Endothelial cell of umbilical vein (primary cell): ENCODE data around the gene NLGN1. TPM values are rescaled to one million over a fixed set of nuclear protein-coding genes. Genes with fewer than 3 reads are reported as not detected.

Source experiments
- BruUV-seq: library from RNA; stranded (reverse); fragments of 400-500 nt; replicated peaks from 2 replicates; lab custom pipeline; 2021; lab: Mats Ljungman, UMichigan
- CTCF ChIA-PET: fragments of 300-600, 350-600 bp; sonication (Branson Sonifier 250); formaldehyde crosslinking; loops from one replicate; lab custom pipeline; 2021; ENCODE audit warnings: antibody characterized with exemption, inconsistent platforms; lab: Charles Lee
- POLR2A ChIA-PET: fragments of 300-600, 350-600 bp; sonication (Branson Sonifier 250); formaldehyde crosslinking; loops from one replicate; lab custom pipeline; 2021; ENCODE audit warnings: antibody characterized with exemption, inconsistent platforms; lab: Charles Lee
- DNase-seq: peaks from one replicate; pipeline ENCODE4 v3.0.0-alpha.2; 2011; ENCODE audit warnings: low read depth, low spot score
- FAIRE-seq: peaks from 2 replicates; lab custom pipeline; 2011; peaks lifted over from hg19 to GRCh38; lab: Jason Lieb, UNC
- H2AFZ ChIP-seq: 2 replicates; pipeline ENCODE4 v1.6.0; 2012; ENCODE audit warnings: low read depth, low read length, control low read depth, inconsistent platforms
- H3K27ac ChIP-seq: 2 replicates; pipeline ENCODE4 v1.5.1; 2011; ENCODE audit warnings: low read depth, mild to moderate bottlenecking, control low read depth, low read length, moderate library complexity; ENCODE audit not compliant: insufficient read depth
- H3K27me3 ChIP-seq, 2 experiments: 2 replicates each; pipeline versions ENCODE4 v1.6.0 to v1.6.1; 2011; ENCODE audit warnings: low read length in 2 of 2, mixed read lengths in 1 of 2; ENCODE audit not compliant: control insufficient read depth in 2 of 2, insufficient read depth in 2 of 2
- H3K36me3 ChIP-seq, 2 experiments: 2 replicates in 1 of 2; 3 replicates in 1 of 2; pipeline ENCODE4 v1.5.1; 2011; ENCODE audit warnings: low read length in 2 of 2, mild to moderate bottlenecking in 1 of 2, moderate library complexity in 1 of 2; ENCODE audit not compliant: control insufficient read depth in 2 of 2, insufficient read depth in 2 of 2; ENCODE audit errors: extremely low read depth in 1 of 2
- H3K4me1 ChIP-seq: 3 replicates; pipeline ENCODE4 v1.5.1; 2011; ENCODE audit warnings: mild to moderate bottlenecking, low read length; ENCODE audit not compliant: control insufficient read depth, insufficient read depth; ENCODE audit errors: extremely low read depth
- H3K4me2 ChIP-seq: 2 replicates; pipeline ENCODE4 v1.6.1; 2011; ENCODE audit warnings: low read length, control low read depth, mixed read lengths; ENCODE audit not compliant: insufficient read depth
- H3K4me3 ChIP-seq, 3 experiments: fragments of 200-600 bp in 1 of 3; sonication (generic), shearing (Covaris generic) in 1 of 3; replicated peaks in 1 of 3; 2 replicates each; pipeline ENCODE4 v1.5.1; 2011 to 2016; ENCODE audit warnings: control low read depth in 3 of 3, low read length in 3 of 3, mild to moderate bottlenecking in 2 of 3, inconsistent platforms in 1 of 3, low read depth in 1 of 3, moderate library complexity in 1 of 3; ENCODE audit not compliant: insufficient read depth in 1 of 3
- H3K79me2 ChIP-seq: 2 replicates; pipeline ENCODE4 v1.6.0; 2012; ENCODE audit warnings: low read length, inconsistent platforms; ENCODE audit not compliant: control insufficient read depth, insufficient read depth
- H3K9ac ChIP-seq: replicated peaks from 2 replicates; pipeline ENCODE3; 2011; ENCODE audit warnings: low read length, control low read depth; ENCODE audit not compliant: insufficient read depth; ENCODE audit errors: extremely low read depth
- H3K9me1 ChIP-seq: replicated peaks from 3 replicates; pipeline ENCODE4 v1.6.0; 2011; ENCODE audit warnings: mild to moderate bottlenecking, low read length; ENCODE audit not compliant: control insufficient read depth, insufficient read depth; ENCODE audit errors: extremely low read depth
- H3K9me3 ChIP-seq: replicated peaks from 2 replicates; pipeline ENCODE4 v1.5.1; 2012; ENCODE audit warnings: low read length, inconsistent platforms; ENCODE audit not compliant: control insufficient read depth, insufficient read depth
- H4K20me1 ChIP-seq: replicated peaks from 2 replicates; pipeline ENCODE3; 2011; ENCODE audit warnings: mild to moderate bottlenecking, low read length; ENCODE audit not compliant: control insufficient read depth, insufficient read depth; ENCODE audit errors: extremely low read depth
- EZH2 ChIP-seq: IDR thresholded peaks from 2 replicates; pipeline ENCODE4 v1.6.1; 2012; ENCODE audit warnings: borderline replicate concordance, low read depth, mild to moderate bottlenecking, moderate library complexity, low read length, inconsistent platforms; ENCODE audit not compliant: severe bottlenecking
- FOS ChIP-seq: IDR thresholded peaks from 2 replicates; pipeline ENCODE4 v1.6.1; 2011; ENCODE audit warnings: mild to moderate bottlenecking, low read length, moderate library complexity, borderline replicate concordance; ENCODE audit not compliant: insufficient read depth
- GATA2 ChIP-seq: IDR thresholded peaks from 2 replicates; pipeline ENCODE4 v1.7.0; 2011; ENCODE audit warnings: low read depth, mild to moderate bottlenecking, moderate library complexity, mixed read lengths, low read length; ENCODE audit not compliant: insufficient read length, insufficient read depth
- JUN ChIP-seq: IDR thresholded peaks from 2 replicates; pipeline ENCODE4 v1.6.1; 2011; ENCODE audit warnings: borderline replicate concordance, low read depth; ENCODE audit not compliant: insufficient read length, insufficient read depth
- MYC ChIP-seq: IDR thresholded peaks from one replicate; pipeline ENCODE4 v1.6.1; 2011; ENCODE audit warnings: mild to moderate bottlenecking, low read depth, low read length
- POLR2A ChIP-seq: IDR thresholded peaks from 2 replicates; pipeline ENCODE4 v1.6.1; 2012; ENCODE audit warnings: low read depth, mild to moderate bottlenecking, control low read depth, low read length
- dilution Hi-C: fragments of 300-500 bp; cut with MboI; formaldehyde crosslinking; loops from one replicate; pipeline ENCODE4 v1.15.0; 2019; ENCODE audit warnings: low sequenced_read_pairs; ENCODE audit not compliant: extremely low pct_ligation_motif_present
- intact Hi-C: fragments of 100-400 bp; cut with micrococcal nuclease; formaldehyde crosslinking; loops from one replicate; pipeline ENCODE4 v1.10.0; 2022
- polyA plus RNA-seq, 4 experiments: library from polyadenylated mRNA; depleted of rRNA in 3 of 4; stranded (reverse) in 3 of 4; unstranded in 1 of 4; fragments of >200 nt; gene quantifications; 2 replicates each; pipeline versions ENCODE4 v1.2.1 to v1.2.3, GENCODE V29; 2011 to 2012; ENCODE audit warnings: missing spikeins in 1 of 4
- total RNA-seq: library from RNA; stranded (reverse); gene quantifications from 2 replicates; pipeline ENCODE4 v1.2.3, GENCODE V29; 2021
- TF ChIP-seq, protein P1 (sequence below), 2 donors: IDR thresholded peaks; 1 replicate in 1 of 2; 2 replicates in 1 of 2; pipeline ENCODE4 v1.5.1; 2011; ENCODE audit warnings: low read length in 2 of 2, mild to moderate bottlenecking in 2 of 2, moderate library complexity in 2 of 2, control low read depth in 1 of 2, inconsistent platforms in 1 of 2, low read depth in 1 of 2; ENCODE audit not compliant: insufficient read depth in 1 of 2; ENCODE audit errors: extremely low read depth in 1 of 2

NLGN1 gene
- total and polyA plus RNA-seq, 2 donors (not counting 3 experiments of a cell fraction or from before 2014, with no cell fraction given): 7.9 to 16.3 TPM

GRCh38 chr3:173663696-173664111, 266.2 kb downstream of the NLGN1 start:
- ChIA-PET CTCF (interaction anchor here (1.5 kb wide), 1 partner anchor 79 kb away, joined by 4 read pairs; no protein-coding TSS in a partner anchor), POLR2A (no interaction called here)
- Histone ChIP-seq H3K4me1 (no peaks in the 10 kb centered on the region), H3K27ac (no peak overlapping the region), H3K4me2 (no peak overlapping the region), H3K9me3 (no peaks in the 10 kb centered on the region), H4K20me1 (no peaks in the 10 kb centered on the region), H3K9me1 (no peaks in the 10 kb centered on the region), H3K9ac (no peak overlapping the region), H3K27me3 (no peaks in the 10 kb centered on the region), H3K79me2 (peaks cover 2% of the 10 kb centered on the region), H3K4me3 (no peak overlapping the region), H2AFZ (no peak overlapping the region), H3K36me3 (no peaks in the 10 kb centered on the region)
- intact Hi-C loops (no loop called here), dilution Hi-C loops (no loop called here)
- BruUV-seq: no TSS peak
- no peak for FAIRE-seq
- TF ChIP-seq JUN (no peak), GATA2 (no peak), EZH2 (no peak), MYC (no peak), POLR2A (no peak), FOS (no peak)
- TF ChIP-seq, protein P1, sequence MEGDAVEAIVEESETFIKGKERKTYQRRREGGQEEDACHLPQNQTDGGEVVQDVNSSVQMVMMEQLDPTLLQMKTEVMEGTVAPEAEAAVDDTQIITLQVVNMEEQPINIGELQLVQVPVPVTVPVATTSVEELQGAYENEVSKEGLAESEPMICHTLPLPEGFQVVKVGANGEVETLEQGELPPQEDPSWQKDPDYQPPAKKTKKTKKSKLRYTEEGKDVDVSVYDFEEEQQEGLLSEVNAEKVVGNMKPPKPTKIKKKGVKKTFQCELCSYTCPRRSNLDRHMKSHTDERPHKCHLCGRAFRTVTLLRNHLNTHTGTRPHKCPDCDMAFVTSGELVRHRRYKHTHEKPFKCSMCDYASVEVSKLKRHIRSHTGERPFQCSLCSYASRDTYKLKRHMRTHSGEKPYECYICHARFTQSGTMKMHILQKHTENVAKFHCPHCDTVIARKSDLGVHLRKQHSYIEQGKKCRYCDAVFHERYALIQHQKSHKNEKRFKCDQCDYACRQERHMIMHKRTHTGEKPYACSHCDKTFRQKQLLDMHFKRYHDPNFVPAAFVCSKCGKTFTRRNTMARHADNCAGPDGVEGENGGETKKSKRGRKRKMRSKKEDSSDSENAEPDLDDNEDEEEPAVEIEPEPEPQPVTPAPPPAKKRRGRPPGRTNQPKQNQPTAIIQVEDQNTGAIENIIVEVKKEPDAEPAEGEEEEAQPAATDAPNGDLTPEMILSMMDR (IDR thresholded peaks at IDR 0.05; ENCODE audit: extremely low read depth in 1 of 2, insufficient read depth in 1 of 2, low read depth in 1 of 2, low read length in 2 of 2): no peak
- no peak for DNase-seq
